T-helper 2 cell treated with Interferon-gamma antibody and Interleukin-4, amounts not matched to agents 5 μg/mL and 100 μg/mL, for 36 hours (primary cell): ENCODE data around the gene SLC44A3.
"Not testable (repeated sequence)": the region's sequence is repeated elsewhere in the genome, so short reads cannot be mapped to it uniquely, and the experiment has no call there.

Experiments used
- DNase-seq: peaks from one replicate; pipeline ENCODE4 v3.0.0; 2021; ENCODE audit warnings: low spot score
- H3K27ac Mint-ChIP-seq: one replicate; pipeline ENCODE4 v1.8.0; 2021; ENCODE audit warnings: mild to moderate bottlenecking, mixed read lengths
- H3K27me3 Mint-ChIP-seq: one replicate; pipeline ENCODE4 v1.8.0; 2021; ENCODE audit warnings: low read depth, mixed read lengths
- H3K36me3 Mint-ChIP-seq: one replicate; pipeline ENCODE4 v1.8.0; 2021; ENCODE audit warnings: low read depth, mixed read lengths
- H3K4me1 Mint-ChIP-seq: one replicate; pipeline ENCODE4 v1.8.0; 2021; ENCODE audit warnings: low read depth, mixed read lengths
- H3K4me3 Mint-ChIP-seq: one replicate; pipeline ENCODE4 v1.8.0; 2022; ENCODE audit warnings: mild to moderate bottlenecking, moderate library complexity, mixed read lengths
- H3K9me3 Mint-ChIP-seq: one replicate; pipeline ENCODE4 v1.8.0; 2021; ENCODE audit warnings: mixed read lengths

Gene SLC44A3

GRCh38 chr1:94941480-94941879 lies 121.3 kb downstream of the SLC44A3 start:
- H3K4me1 Mint-ChIP-seq, H3K4me3 Mint-ChIP-seq, H3K9me3 Mint-ChIP-seq, DNase-seq, H3K27ac Mint-ChIP-seq, H3K36me3 Mint-ChIP-seq: not testable (repeated sequence)
- H3K27me3 Mint-ChIP-seq: peaks cover 12% of the 10 kb centered on the region

- Mint-ChIP-seq H3K9me3 (no peaks in the 10 kb centered on the region), H3K4me1 (no peaks in the 10 kb centered on the region), H3K27ac (no peak overlapping the region), H3K36me3 (no peaks in the 10 kb centered on the region), H3K27me3 (peaks cover 12% of the 10 kb centered on the region), H3K4me3 (no peak overlapping the region)
- DNase-seq: no peak
Observed at GRCh38 chr1:94942171-94943128, 122.3 kb downstream of the SLC44A3 start.
